ENCODE data around the gene CDYL. TPM values are rescaled to one million over a fixed set of nuclear protein-coding genes. Genes with fewer than 3 reads are reported as not detected.
A peak's percentile ranks its signal among the peaks of the same experiment; 100 is the strongest.
"Not testable (repeated sequence)": the region's sequence is repeated elsewhere in the genome, so short reads cannot be mapped to it uniquely, and the experiment has no call there.

The CDYL gene
- total RNA-seq, 6 experiments from 2014 or later = 28.4 to 34.8 (median 33.8) TPM

- no peak overlapping the region for H3K27ac Mint-ChIP-seq
- peak; percentile 35 for TF ChIP-seq CTCF (IDR thresholded peaks at IDR 0.05)
- no peak for DNase-seq
- H3K4me1 Mint-ChIP-seq (ENCODE audit: low read depth) = peaks cover 28% of the 10 kb centered on the region
- H3K36me3 Mint-ChIP-seq (ENCODE audit: low read depth) = no peaks in the 10 kb centered on the region
- no peaks in the 10 kb centered on the region for H3K9me3 Mint-ChIP-seq
- peaks cover 3% of the 10 kb centered on the region for H3K27me3 Mint-ChIP-seq (ENCODE audit: insufficient read depth)
- no peak overlapping the region for H3K4me3 Mint-ChIP-seq
These were observed 80.6 kb downstream of the CDYL start for GRCh38 chr6:4856785-4857184.

- Mint-ChIP-seq H3K36me3 (ENCODE audit: low read depth) (no peaks in the 10 kb centered on the region), H3K9me3 (no peaks in the 10 kb centered on the region), H3K27me3 (ENCODE audit: insufficient read depth) (peaks cover 3% of the 10 kb centered on the region), H3K4me1 (ENCODE audit: low read depth) (peaks cover 24% of the 10 kb centered on the region), H3K27ac (no peak overlapping the region), H3K4me3 (no peak overlapping the region)
- DNase-seq = no peak
- TF ChIP-seq CTCF (IDR thresholded peaks at IDR 0.05) = no peak
These were observed 82.2 kb downstream of the CDYL start for GRCh38 chr6:4858194-4859015.

GRCh38 chr6:4860387-4860786 lies 84.2 kb downstream of the CDYL start:
- peaks cover 13% of the 10 kb centered on the region for H3K36me3 Mint-ChIP-seq (ENCODE audit: low read depth)
- H3K4me3 Mint-ChIP-seq = no peak overlapping the region
- no peak overlapping the region for H3K27ac Mint-ChIP-seq
- no peaks in the 10 kb centered on the region; the same call in 1 of the 2 replicates for H3K9me3 Mint-ChIP-seq
- no peak for TF ChIP-seq CTCF (IDR thresholded peaks at IDR 0.05)
- peaks cover 3% of the 10 kb centered on the region for H3K27me3 Mint-ChIP-seq (ENCODE audit: insufficient read depth)
- DNase-seq = no peak
- peaks cover 11% of the 10 kb centered on the region for H3K4me1 Mint-ChIP-seq (ENCODE audit: low read depth)

GRCh38 chr6:4861564-4861963 lies 85.4 kb downstream of the CDYL start:
- TF ChIP-seq CTCF (IDR thresholded peaks at IDR 0.05) = no peak

GRCh38 chr6:4864519-4864918 lies 88.3 kb downstream of the CDYL start:
- peaks cover 13% of the 10 kb centered on the region for H3K9me3 Mint-ChIP-seq

More at GRCh38 chr6:4861564-4861963, 85.4 kb downstream of the CDYL start:
- H3K9me3 Mint-ChIP-seq = no peaks in the 10 kb centered on the region; the same call in 1 of the 2 replicates
- H3K4me3 Mint-ChIP-seq = no peak overlapping the region
- H3K27ac Mint-ChIP-seq = no peak overlapping the region
- peaks cover 11% of the 10 kb centered on the region for H3K4me1 Mint-ChIP-seq (ENCODE audit: low read depth)
- H3K36me3 Mint-ChIP-seq (ENCODE audit: low read depth) = peaks cover 24% of the 10 kb centered on the region
- no peak for DNase-seq
- peaks cover 3% of the 10 kb centered on the region for H3K27me3 Mint-ChIP-seq (ENCODE audit: insufficient read depth)

GRCh38 chr6:4865006-4865405 lies 88.8 kb downstream of the CDYL start:
- H3K9me3 Mint-ChIP-seq = peaks cover 13% of the 10 kb centered on the region
- H3K27me3 Mint-ChIP-seq (ENCODE audit: insufficient read depth); H3K27ac Mint-ChIP-seq; DNase-seq; H3K4me3 Mint-ChIP-seq; H3K4me1 Mint-ChIP-seq (ENCODE audit: low read depth): not testable (repeated sequence)
- peaks cover 41% of the 10 kb centered on the region for H3K36me3 Mint-ChIP-seq (ENCODE audit: low read depth)

More at GRCh38 chr6:4864519-4864918, 88.3 kb downstream of the CDYL start:
- no peak for TF ChIP-seq CTCF (IDR thresholded peaks at IDR 0.05)
- Mint-ChIP-seq H3K27me3 (ENCODE audit: insufficient read depth) (no peaks in the 10 kb centered on the region), H3K36me3 (ENCODE audit: low read depth) (peaks cover 41% of the 10 kb centered on the region), H3K27ac (no peak overlapping the region), H3K4me3 (no peak overlapping the region), H3K4me1 (ENCODE audit: low read depth) (no peaks in the 10 kb centered on the region; the same call in 1 of the 2 replicates)
- no peak for DNase-seq

All from HFFc6 (cell line).